ENCODE results near the gene PACRG. TPM values are rescaled to one million over a fixed set of nuclear protein-coding genes. Genes with fewer than 3 reads are reported as not detected.

The PACRG gene
- total RNA-seq, 2 experiments from 2014 or later, result 0.66 to 0.81 TPM

DNA sequence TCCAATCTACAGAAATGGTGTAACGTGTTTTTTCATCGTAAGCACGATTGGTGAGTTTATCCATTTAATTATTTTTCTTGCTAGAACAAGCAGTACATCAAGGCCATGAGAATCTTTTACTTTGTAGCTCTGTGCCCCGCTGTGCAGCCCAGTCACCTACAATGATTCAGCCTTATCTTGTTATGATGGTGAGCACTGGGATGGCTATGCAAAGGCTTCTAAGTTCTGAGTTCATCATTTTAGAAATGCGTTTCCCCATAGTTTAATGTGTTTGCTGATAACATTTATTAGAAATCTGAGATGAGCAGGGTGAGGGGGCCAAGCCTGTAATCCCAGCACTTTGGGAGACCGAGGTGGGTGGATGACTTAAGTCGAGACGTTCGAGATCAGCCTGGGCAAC lies 575.0 kb downstream of the PACRG start:
- H3K4me3 Mint-ChIP-seq, result no peak overlapping the region
- no peak overlapping the region for H3K27ac Mint-ChIP-seq

DNA sequence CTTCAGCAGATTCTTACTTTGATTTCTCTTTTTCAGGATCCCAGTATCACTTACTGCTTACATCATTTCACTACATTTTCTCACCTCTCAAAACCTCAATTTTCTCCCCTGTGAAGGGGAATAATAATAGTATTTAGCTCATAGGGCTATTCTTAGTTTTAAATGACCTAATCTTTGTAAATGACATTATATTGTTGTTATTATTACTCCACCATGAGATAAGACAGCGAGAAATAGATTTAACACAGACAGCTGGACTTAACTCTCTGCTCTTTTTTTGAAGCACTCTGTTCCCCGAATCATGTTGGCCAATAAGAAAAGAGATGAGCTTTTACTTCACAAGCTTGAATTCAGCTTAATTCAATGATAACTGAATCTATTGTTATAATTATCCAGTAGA lies 578.2 kb downstream of the PACRG start:
- no peaks in the 10 kb centered on the region for H3K36me3 Mint-ChIP-seq (ENCODE audit: low read depth)
- CTCF ChIA-PET, result no interaction called here
- Histone ChIP-seq H3K27me3 (ENCODE audit: control insufficient read depth in 1 of 2, insufficient read depth in 2 of 2, low read length in 2 of 2) (no peaks in the 10 kb centered on the region), H3K36me3 (ENCODE audit: insufficient read depth, low read length) (no peaks in the 10 kb centered on the region), H3K27ac (ENCODE audit: low read depth in 1 of 2, low read length in 2 of 2) (no peak overlapping the region), H3K9me3 (ENCODE audit: control insufficient read depth in 1 of 2, insufficient read depth in 1 of 2, low read length in 2 of 2) (peaks cover 0 to 5% of the 10 kb centered on the region in 2 experiments), H3K4me3 (ENCODE audit: low read length) (no peak overlapping the region), H3K4me1 (ENCODE audit: insufficient read depth, low read length) (no peaks in the 10 kb centered on the region)
- no peak overlapping the region for H3K4me3 Mint-ChIP-seq
- intact Hi-C loops (cut with DNase I, micrococcal nuclease), result no loop called here
- POLR2A ChIA-PET, result no interaction called here
- no peaks in the 10 kb centered on the region for H3K27me3 Mint-ChIP-seq
- ATAC-seq (ENCODE audit: poor library complexity) (no peak), DNase-seq (no peak)
- TF ChIP-seq, protein P1, sequence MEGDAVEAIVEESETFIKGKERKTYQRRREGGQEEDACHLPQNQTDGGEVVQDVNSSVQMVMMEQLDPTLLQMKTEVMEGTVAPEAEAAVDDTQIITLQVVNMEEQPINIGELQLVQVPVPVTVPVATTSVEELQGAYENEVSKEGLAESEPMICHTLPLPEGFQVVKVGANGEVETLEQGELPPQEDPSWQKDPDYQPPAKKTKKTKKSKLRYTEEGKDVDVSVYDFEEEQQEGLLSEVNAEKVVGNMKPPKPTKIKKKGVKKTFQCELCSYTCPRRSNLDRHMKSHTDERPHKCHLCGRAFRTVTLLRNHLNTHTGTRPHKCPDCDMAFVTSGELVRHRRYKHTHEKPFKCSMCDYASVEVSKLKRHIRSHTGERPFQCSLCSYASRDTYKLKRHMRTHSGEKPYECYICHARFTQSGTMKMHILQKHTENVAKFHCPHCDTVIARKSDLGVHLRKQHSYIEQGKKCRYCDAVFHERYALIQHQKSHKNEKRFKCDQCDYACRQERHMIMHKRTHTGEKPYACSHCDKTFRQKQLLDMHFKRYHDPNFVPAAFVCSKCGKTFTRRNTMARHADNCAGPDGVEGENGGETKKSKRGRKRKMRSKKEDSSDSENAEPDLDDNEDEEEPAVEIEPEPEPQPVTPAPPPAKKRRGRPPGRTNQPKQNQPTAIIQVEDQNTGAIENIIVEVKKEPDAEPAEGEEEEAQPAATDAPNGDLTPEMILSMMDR (IDR thresholded peaks at IDR 0.05), result no peak
- H3K27ac Mint-ChIP-seq, result no peak overlapping the region
- H3K9me3 Mint-ChIP-seq, result no peaks in the 10 kb centered on the region
- H3K4me1 Mint-ChIP-seq (ENCODE audit: low read depth), result no peaks in the 10 kb centered on the region

More for the DNA sequence above, 575.0 kb downstream of the PACRG start:
- no peak overlapping the region for H3K4me3 ChIP-seq (ENCODE audit: low read length)
- no peak overlapping the region for H3K27ac ChIP-seq (ENCODE audit: low read depth in 1 of 2, low read length in 2 of 2)
- Mint-ChIP-seq H3K9me3 (no peaks in the 10 kb centered on the region), H3K27me3 (no peaks in the 10 kb centered on the region), H3K4me1 (ENCODE audit: low read depth) (no peaks in the 10 kb centered on the region), H3K36me3 (ENCODE audit: low read depth) (no peaks in the 10 kb centered on the region)
- no peak for ATAC-seq (ENCODE audit: poor library complexity)
- intact Hi-C loops (cut with DNase I, micrococcal nuclease), result no loop called here
- ChIA-PET POLR2A (no interaction called here), CTCF (no interaction called here)
- DNase-seq, result no peak
- TF ChIP-seq, protein P1 (IDR thresholded peaks at IDR 0.05), result no peak
- H3K36me3 ChIP-seq (ENCODE audit: insufficient read depth, low read length), result no peaks in the 10 kb centered on the region
- H3K4me1 ChIP-seq (ENCODE audit: insufficient read depth, low read length), result no peaks in the 10 kb centered on the region
- no peaks in the 10 kb centered on the region for H3K27me3 ChIP-seq (ENCODE audit: control insufficient read depth in 1 of 2, insufficient read depth in 2 of 2, low read length in 2 of 2)
- no peaks in the 10 kb centered on the region for H3K9me3 ChIP-seq (ENCODE audit: control insufficient read depth in 1 of 2, insufficient read depth in 1 of 2, low read length in 2 of 2)

DNA sequence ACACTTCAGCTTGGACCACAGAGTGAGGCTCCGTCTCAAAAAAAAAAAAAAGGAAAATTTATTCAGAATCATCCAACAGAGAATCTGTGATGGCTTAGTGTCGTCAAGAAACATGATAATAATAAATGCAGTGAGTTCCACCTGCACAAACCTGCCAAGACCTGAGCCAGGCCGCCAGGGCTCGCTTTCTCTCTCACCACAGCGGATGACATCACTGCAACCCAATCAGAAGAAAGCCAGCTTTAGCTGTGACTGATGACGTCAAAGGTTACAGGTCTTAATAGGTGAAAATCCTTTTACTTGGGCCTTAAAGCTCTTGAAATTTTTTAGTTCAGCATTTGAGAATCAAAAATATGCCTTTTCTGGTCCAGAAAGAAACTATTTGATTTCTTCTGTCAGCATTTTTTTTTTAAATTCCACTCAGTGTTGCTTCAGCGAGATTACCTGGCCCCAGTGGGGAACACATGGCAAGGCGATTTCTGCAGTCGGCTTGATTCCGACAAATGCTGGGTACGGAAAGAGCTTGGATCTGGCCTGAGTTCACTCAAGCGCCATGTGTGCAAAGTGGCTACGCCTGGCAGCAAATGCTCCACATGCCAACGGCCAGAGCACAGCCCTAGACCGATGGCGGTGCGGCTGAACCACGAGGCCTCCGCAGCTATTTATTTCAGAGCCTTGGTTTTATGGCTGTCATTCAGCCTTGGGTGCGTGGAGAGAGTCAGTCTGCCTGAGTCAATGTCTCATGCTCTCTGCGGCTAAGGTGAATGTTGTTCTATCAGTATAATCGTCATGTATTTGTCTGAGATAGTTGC lies 581.1 kb downstream of the PACRG start:
- H3K4me3 Mint-ChIP-seq, result no peak overlapping the region
- intact Hi-C loops (cut with DNase I, micrococcal nuclease), result no loop called here
- peaks cover 3% of the 10 kb centered on the region for H3K27me3 Mint-ChIP-seq
- no peak for DNase-seq
- H3K4me1 Mint-ChIP-seq (ENCODE audit: low read depth), result no peaks in the 10 kb centered on the region
- CTCF ChIA-PET, result no interaction called here
- no peaks in the 10 kb centered on the region for H3K9me3 Mint-ChIP-seq
- H3K27ac Mint-ChIP-seq, result no peak overlapping the region
- no peak overlapping the region for H3K4me3 ChIP-seq (ENCODE audit: low read length)
- TF ChIP-seq, protein P1 (IDR thresholded peaks at IDR 0.05), result no peak
- no peaks in the 10 kb centered on the region for H3K4me1 ChIP-seq (ENCODE audit: insufficient read depth, low read length)
- H3K27ac ChIP-seq (ENCODE audit: low read depth in 1 of 2, low read length in 2 of 2), result no peak overlapping the region
- ATAC-seq (ENCODE audit: poor library complexity), result no peak
- peaks cover 0 to 5% of the 10 kb centered on the region in 2 experiments for H3K9me3 ChIP-seq (ENCODE audit: control insufficient read depth in 1 of 2, insufficient read depth in 1 of 2, low read length in 2 of 2)
- H3K27me3 ChIP-seq (ENCODE audit: control insufficient read depth in 1 of 2, insufficient read depth in 2 of 2, low read length in 2 of 2), result no peaks in the 10 kb centered on the region
- H3K36me3 ChIP-seq (ENCODE audit: insufficient read depth, low read length), result no peaks in the 10 kb centered on the region
- no peaks in the 10 kb centered on the region for H3K36me3 Mint-ChIP-seq (ENCODE audit: low read depth)
- POLR2A ChIA-PET, result no interaction called here
